NCI-H2171 treated with DMSO at 0.1 percent for 48 hours (cell line): ENCODE data around the gene FCSK.

Source experiments
- DNase-seq: peaks from one replicate; lab custom pipeline; 2025; lab: John Stamatoyannopoulos, UW

The FCSK gene

DNA sequence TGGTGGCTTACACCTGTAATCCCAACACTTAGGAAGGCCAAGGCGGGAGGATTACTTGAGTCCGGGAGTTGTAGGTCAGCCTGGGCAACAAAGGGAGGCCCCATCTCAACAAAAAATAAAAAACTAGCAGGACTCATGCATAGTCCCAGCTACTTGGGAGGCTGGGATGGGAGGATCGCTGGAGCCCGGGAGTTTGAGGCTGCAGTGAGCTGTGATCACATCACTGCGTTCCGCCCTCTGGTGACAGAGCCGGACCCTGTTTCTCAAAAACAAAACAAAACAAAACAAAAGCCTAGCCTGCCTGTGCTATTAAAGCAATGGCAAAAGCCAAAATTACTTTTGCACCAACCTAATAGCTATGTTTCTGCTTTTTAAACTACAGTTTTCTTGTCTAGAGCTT lies 1.5 kb downstream of the FCSK start:
- no peak for DNase-seq

DNA sequence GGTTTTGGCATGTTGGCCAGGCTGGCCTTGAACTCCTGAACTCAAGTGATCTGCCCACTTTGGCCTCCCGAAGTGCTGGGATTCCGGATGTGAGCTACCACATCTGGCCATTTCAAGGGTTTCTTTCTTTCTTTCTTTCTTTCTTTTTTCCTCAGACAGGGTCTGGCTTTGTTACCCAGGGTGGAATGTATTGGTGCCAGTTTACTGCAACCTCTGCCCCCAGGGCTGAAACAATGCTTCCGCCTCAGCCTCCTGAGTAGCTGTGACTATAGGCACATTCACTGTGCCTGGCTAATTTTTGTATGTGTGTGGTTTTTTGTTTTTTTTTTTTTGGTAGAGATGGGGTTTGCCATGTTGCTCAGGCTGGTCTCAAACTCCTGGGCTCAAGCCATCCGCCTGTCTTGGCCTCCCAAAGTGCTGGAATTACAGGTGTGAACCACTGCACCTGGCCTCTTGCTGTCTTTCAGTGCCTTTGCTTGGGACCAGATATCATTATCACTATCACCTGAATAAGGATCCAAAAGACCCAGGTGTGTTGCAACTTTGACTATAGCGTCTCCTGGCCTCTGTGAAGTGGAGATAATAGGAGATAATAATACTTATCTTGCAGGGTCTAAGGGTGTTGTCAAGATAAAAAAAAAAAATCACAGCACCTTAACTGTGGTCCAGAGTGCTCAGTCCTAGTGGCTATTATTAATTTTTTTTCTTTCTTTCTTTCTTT lies 3.2 kb downstream of the FCSK start:
- no peak for DNase-seq

DNA sequence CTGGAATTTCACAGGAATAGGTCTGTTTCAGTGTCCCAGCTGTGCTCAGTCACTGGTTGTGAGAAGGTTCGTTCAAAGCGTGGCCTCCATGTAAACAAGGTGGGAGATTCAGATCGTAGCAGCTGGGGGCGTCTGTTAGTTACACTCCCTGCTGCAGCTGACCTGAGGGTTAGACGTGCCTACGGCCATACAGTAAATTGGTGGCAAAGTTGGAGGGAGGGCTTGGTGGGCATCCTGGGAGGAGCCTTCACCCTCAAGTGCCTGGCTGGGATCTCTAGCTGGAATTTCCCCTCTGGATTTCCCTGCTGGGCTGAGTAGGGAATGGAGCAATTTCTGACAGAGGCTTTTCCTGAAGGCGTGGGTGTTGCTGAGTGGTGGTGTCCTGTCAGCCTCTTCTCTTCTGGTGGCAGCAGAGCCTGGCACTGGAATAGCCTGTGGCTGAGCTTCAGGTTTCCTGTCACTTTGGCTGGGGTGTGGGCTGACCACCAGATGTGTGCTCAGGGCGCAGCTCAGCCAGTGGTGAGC lies 6.4 kb downstream of the FCSK start:
- no peak for DNase-seq

DNA sequence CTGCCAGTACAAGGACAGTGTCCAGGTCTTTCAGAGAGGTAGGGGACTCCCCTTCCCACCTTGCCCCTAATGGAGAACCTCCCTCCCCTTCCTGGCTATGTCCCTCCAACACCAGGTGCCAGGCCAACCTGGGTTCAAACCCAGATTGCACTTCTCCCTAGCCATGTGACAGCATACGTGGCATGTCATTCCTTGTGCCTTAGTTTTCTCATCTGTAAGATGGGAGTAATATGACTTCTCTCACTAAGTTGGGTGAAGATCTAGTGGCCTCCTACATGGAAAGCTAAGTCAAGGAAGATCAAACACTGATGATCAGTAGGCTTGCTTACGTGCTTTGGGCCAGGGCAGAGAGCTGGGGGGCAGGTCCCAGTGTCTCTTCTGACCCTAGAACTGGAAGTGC lies 8.8 kb downstream of the FCSK start:
- no peak for DNase-seq

DNA sequence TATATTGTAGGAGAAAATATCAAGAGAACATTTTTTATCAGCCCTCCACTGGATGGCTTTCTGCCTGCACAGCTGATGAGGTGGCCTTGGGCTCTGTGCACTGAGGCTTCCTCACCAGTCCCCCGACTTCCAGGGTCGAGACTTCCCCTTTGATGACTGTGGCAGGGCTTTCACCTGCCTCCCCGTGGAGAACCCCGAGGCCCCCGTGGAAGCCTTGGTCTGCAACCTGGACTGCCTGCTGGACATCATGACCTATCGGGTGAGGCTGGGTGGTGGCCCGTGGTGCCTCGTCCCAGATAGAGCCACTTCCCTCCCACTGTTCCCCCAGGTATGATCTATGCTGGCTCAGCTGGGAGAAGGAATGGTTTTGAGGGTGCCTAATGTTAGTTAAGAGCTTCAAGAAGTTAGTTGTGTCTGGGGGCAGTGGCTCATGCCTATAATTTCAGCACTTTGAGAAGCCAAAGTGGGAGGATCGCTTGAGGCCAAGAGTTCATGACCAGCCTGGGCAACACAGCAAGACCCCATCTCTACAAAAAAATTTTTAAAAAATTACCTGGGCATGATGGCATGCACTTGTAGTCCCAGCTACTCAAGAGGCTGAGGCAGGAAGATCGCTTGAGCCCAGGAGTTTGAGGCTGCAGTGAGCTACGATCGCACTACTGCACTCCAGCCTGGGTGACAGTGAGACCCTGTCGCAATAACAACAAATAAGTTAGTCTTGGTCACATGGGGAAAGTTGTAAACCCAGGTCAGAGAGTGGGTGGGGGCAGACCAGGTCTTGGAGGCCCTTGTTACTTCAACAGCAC lies 11.8 kb downstream of the FCSK start:
- DNase-seq = no peak

DNA sequence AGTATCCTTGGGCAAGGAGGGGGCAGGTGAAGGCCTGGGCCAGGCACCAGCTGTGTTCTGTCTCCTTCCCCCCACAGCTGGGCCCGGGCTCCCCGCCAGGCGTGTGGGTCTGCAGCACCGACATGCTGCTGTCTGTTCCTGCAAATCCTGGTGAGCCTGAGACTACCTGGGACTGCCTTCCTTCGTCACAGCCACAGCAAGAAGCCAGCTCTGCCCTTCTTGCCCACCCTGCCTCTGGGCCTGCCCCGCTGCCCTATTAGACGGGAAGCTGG lies 12.3 kb downstream of the FCSK start:
- no peak for DNase-seq

DNA sequence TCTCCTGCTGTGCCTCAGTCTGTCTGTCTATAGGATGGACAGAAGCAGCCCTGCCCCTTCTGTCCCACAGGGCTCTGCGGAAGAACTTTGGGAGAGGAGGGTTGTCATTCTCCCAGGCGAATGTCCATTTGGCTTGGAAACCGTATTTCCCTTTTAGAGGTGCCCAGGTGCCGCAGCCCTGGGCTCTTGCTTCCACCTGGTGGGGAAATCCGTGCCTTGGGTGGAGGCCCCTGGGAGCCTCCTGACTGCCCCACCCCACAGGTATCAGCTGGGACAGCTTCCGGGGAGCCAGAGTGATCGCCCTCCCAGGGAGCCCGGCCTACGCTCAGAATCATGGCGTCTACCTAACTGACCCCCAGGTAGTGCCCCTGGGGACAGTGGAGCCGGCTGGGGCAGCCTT lies 12.7 kb downstream of the FCSK start:
- DNase-seq = no peak

DNA sequence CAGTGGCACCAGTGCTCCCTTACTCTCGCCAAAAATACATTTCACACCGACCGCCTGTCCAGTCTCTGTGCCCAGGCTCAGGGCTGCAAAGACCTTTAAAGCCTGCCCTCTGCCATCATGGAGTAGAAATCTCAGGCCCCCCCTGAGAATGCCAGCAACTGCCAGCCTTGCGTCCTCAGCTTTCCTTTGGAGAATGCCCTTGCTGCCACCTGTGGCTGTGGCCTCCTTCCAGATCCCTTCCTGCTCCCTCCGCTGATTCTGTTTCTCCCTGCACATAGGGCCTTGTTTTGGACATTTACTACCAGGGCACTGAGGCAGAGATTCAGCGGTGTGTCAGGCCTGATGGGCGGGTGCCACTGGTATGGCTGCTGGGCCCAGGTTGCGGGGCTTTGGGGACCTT lies 13.2 kb downstream of the FCSK start:
- no peak for DNase-seq

DNA sequence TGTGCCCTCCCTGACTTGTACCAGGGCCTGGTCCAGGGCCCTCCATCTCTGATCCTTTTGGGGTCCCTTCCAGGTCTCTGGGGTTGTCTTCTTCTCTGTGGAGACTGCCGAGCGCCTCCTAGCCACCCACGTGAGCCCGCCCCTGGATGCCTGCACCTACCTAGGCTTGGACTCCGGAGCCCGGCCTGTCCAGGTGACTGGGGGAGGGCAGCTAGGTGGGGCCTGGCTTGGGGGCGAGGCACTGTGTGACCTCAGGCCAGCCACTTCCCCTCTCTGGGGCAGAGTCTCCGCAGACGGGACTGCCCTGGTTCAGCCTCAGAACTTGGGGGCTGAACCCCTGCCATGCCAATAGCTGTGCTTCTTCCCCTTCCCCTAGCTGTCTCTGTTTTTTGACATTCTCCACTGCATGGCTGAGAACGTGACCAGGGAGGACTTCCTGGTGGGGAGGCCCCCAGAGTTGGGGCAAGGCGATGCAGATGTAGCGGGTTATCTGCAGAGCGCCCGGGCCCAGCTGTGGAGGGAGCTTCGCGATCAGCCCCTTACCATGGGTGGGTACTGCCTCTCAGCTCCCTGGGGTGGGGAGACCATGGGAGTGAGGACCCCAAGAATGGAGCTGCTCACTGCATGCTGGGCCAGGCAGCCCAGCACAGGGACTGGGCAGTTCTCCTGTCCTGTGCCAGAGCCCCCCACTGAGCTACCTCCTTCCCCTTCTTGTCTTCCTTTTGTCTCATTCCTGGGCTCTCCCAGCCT lies 14.6 kb downstream of the FCSK start:
- DNase-seq = no peak

DNA sequence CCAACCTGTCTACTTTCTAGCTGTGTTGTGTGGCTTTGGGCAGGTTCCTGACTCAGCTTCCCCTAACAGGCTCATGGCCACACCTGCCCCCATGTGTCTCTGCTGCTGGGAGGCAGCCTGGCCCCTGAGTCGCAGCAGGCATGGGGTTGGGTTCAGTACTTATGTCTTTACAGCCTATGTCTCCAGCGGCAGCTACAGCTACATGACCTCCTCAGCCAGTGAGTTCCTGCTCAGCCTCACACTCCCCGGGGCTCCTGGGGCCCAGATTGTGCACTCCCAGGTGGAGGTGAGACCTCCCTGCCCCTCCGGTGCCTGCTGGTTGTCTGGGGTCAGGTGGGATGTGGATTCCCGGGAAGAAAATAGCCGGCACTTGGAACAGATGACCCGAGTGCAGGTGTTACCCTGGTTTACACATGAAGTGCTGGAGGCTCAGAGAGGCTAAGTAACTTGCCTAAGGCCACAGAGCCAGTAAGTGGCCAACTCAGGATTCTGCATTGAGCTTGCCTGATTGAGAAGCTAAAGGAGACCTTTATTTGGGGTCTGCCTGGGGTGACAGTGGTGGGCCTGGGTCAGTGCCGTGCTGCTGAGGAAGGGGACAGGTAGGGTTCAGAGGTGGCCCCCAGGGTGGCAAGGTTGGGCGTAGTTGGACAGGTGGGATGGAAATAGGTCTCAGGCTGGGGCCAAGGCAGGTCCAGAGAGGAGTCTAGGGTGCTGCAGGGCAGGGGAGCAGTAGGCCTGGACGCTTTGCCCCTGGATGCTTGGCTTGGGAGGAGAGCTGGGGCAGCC lies 15.9 kb downstream of the FCSK start:
- no peak for DNase-seq

DNA sequence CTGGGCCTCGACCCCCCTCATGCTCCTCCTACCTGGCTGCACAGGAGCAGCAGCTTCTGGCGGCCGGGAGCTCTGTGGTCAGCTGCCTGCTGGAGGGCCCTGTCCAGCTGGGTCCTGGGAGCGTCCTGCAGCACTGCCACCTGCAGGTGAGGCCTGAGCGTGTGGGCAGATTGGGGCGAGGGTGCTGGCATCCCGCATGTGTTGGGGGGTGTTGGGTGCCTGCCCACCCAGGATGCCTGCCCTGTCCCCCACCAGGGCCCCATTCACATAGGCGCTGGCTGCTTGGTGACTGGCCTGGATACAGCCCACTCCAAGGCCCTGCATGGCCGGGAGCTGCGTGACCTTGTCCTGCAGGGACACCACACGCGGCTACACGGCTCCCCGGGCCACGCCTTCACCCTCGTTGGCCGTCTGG lies 16.5 kb downstream of the FCSK start:
- DNase-seq = no peak

DNA sequence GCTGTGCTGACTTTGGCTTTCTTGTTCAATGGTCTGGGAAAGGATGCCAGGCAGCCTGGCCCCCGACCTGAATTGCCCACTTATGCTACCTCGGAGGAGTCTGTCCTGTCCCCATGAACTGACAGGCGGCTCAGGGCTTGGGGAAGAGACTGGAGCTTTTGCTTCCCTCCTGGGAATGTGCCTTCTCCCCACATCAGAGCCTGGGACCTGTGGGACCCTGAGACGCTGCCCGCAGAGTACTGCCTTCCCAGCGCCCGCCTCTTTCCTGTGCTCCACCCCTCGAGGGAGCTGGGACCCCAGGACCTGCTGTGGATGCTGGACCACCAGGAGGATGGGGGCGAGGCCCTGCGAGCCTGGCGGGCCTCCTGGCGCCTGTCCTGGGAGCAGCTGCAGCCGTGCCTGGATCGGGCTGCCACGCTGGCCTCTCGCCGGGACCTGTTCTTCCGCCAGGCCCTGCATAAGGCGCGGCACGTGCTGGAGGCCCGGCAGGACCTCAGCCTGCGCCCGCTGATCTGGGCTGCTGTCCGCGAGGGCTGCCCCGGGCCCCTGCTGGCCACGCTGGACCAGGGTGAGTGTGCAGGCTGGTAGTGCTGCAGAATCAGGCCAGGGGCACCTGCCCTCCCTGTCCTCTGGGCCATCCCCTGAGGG lies 18.5 kb downstream of the FCSK start:
- DNase-seq = no peak

DNA sequence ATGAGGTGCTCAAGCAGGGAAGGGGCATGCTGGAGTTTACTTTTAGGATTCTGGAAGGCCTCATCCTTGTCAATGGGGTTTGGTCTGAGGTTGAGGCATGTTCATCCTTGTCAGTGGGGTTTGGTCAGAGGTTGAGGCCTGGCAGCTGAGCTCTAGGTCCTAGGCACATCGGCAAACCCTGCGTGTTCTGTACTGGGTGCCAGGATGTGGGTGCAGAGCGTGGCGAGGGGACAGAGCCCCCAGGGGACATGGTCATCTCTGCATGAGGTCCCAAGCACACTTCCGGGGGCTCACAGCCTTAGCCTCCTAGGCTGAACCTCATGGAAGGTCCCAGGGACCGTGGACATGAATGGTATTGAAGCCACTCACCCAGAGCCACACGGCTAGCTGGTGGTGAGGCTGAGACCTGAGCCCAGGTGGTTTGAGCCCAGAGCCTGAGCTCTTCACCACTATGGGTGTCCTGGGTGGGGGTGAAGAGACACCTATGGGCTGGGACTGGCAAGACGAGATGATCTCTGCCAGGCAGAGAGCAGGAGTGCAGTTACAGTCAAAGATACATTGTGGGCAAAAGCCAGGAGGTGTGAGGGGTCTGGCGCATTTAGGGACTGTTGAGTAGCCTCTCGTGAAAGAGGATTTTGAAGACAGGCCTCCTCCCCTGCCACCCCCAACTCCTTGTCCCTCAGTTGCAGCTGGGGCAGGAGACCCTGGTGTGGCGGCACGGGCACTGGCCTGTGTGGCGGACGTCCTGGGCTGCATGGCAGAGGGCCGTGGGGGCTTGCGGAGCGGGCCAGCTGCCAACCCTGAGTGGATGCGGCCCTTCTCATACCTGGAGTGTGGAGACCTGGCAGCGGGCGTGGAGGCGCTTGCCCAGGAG lies 19.3 kb downstream of the FCSK start:
- DNase-seq = no peak

DNA sequence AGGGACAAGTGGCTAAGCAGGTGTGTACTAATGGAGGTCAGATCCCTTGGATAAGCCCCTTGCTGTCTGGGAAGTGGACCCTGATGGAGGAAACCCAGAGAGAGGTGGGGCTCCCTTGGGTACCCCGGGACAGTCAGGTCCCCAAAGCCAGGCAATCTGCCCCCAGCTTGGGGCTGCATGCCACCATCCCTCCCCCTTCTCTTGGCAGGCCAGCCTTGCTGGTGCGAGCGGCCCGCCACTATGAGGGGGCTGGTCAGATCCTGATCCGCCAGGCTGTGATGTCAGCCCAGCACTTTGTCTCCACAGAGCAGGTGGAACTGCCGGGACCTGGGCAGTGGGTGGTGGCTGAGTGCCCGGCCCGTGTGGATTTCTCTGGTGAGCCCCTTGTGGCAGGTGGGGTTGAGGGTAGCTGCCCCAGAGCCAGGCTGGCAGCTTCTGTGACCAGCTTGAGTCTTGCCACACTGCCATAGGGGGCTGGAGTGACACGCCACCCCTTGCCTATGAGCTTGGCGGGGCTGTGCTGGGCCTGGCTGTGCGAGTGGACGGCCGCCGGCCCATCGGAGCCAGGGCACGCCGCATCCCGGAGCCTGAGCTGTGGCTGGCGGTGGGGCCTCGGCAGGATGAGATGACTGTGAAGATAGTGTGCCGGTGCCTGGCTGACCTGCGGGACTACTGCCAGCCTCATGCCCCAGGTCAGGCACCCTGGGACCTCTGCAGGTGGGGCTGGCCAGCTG lies 20.1 kb downstream of the FCSK start:
- no peak for DNase-seq

DNA sequence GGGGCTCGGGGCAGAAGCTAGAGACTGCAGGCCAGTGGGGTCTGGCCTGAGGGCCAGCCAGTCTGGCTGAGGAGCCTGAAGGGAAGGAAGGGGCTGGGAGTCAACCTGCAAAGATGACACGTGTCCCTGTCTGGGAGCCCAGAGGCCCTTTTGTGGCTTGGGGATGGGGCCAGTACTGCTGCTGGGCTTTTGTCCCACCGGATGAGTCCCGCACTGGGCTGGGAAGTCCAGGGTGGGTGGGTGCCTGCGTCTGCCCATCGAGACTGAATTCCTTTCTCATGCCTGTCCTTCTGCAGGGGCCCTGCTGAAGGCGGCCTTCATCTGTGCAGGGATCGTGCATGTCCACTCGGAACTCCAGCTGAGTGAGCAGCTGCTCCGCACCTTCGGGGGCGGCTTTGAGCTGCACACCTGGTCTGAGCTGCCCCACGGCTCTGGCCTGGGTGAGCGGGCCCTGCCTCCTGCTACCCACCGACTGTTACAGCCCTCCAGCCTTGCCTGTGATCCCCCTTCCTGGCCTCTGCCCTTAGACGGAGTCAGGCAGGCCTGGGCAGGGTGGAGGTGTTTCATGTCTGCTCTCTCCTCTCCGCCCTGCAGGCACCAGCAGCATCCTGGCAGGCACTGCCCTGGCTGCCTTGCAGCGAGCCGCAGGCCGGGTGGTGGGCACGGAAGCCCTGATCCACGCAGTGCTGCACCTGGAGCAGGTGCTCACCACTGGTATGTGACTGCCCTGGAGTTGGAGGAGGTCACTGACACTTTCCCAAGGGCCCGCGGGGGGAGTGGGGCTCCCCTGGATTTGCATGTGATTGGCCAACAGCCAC lies 20.9 kb downstream of the FCSK start:
- DNase-seq = peak; percentile 17

DNA sequence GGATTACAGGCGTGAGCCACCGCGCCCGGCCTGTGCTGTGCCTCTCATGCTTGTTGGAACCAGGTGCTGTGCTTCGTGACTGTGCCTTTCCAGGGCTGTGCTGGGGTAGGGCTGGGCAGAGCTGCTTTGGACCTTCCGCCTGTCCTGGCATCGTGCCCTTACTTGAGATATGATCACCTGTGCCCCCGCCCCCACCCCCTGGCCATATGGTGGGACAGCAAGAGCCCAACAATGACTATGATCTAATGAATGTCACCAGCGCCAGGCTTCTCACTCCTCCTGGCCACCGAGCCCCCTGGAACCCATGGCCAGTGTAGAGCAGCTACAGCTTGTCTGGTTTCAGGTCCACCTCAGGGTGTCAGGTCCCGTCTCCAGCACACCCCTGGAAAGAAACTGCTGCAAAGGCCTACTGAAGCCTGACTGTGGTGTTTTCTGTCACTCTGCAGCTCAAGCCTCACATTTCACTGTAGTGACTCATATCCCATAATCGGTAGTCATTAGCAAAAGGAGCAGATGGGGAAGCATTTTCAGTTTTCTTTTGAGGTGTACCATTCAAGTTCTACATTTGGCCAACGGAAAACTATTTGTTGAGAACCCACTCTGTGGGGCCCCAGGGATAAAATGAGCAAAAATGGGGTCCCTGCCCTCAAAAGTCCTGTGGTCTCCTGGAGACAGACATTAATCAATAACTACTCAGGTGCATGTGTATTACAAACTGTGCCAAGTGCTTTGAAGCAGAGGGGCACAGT lies 22.1 kb downstream of the FCSK start:
- peak; percentile 92 for DNase-seq

DNA sequence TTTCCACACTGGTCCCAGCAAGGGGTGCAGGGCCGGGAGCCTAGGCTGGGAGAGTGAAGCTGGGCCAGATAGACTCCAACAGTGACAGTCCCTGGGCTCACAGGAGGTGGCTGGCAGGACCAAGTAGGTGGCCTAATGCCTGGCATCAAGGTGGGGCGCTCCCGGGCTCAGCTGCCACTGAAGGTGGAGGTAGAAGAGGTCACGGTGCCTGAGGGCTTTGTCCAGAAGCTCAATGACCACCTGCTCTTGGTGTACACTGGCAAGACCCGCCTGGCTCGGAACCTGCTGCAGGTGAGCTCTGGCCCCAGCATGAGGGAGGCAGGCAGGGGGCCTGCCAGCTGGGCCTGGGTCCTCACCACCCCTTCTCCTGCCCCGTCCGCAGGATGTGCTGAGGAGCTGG lies 23.8 kb downstream of the FCSK start:
- no peak for DNase-seq

DNA sequence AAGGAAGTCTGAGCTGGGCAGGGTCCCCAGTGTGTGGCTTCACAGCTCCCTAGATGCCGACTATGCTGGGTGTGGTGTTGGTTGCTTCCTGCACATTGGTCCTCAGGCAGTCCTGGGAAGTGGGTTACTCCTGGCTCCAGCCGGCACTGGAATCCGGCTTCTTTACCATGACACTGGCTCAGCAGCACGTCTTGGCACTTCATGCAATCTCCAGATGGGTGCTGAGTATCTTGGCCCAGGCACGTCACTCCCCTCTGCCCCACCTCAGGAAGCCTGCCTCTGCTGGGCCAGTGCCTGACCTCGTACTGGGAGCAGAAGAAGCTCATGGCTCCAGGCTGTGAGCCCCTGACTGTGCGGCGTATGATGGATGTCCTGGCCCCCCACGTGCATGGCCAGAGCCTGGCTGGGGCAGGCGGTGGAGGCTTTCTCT lies 24.5 kb downstream of the FCSK start:
- peak; percentile 56 for DNase-seq
